Stimulated activated CD8-positive, alpha-beta memory T cell treated with anti-CD3 and anti-CD28 coated beads, Interleukin-2, amount 100 ng/mL, for 48 hours (primary cell): ENCODE data around the gene TRIP11.

Experiments
- DNase-seq, 2 donors: peaks; one replicate each; pipeline ENCODE4 v3.0.0-alpha.2; 2020; ENCODE audit warnings: low read depth in 2 of 2

TRIP11 gene

DNA sequence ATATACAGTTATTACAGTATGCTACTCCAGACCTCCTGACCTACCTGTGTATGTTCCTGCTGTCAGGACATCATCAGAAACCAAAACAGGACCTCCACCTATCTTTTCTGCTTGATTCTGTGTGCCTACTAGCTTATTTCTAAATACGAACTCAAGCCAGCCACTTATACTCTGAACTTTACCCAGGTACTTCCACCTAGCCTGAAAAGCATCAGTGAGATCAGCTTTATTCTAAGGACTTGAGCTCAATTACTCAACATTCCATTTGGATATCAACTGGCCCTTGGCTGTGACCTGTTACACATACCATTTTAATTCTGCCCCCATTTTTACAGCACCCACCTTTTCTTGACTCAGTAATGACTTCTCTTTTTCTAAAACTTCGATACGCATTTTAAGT is 29.2 kb downstream of the TRIP11 start:
- no peak for DNase-seq

DNA sequence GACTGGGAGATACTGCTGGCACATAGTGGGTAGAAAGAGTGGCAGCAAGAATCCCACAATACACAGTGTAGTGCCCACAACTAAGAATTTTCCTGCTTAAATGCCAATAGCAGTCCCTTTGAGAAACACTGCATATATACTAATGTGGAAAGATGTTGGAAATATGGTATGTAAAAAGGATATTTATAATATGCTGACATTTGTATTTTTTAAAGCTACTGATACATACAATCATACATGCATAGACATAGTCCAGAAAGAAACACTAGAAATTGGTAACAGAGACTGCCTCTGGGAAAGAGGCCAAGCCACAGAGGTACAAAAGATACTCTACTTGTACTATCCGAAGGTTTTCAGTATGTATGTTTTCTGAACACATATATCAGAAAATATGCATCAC is 30.3 kb downstream of the TRIP11 start:
- no peak for DNase-seq

DNA sequence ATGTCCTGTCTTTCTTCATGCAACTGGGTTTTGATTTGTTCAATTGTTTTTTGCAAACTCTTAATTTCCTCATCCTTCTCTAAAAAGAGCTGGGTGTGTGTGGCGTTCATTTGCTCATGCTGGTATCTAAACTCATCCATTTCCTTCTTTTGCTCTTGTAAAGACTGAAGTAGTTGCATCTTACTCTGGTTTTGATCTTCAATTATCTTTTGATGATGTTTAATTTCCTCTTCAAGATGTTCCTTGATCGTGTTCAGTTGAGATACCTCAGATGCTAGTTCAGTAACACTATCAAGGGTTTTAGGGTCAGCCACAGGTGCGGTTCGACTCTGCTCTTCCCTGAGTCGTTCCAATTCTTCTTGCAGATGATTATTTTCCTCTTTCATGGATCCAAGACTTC is 34.8 kb downstream of the TRIP11 start:
- no peak for DNase-seq

DNA sequence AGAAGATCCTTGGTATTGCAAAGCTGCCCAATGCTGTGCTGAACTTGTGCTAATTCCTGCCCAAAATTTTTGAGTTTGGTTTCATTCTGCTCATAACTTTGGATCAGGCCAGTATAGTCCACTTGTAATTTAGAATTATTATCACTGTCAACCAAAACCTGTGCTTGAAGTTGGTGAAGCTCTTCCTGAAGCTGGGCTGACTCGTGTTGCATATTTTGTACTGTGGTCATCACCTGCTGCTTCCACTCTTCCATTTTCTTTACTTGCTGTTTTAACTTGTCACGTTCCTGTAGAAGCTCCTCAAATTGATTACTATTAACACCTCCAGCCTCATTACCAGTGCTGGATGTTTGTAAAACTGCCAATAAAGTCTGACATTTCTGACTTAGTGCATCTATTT is 35.8 kb downstream of the TRIP11 start:
- DNase-seq: no peak

DNA sequence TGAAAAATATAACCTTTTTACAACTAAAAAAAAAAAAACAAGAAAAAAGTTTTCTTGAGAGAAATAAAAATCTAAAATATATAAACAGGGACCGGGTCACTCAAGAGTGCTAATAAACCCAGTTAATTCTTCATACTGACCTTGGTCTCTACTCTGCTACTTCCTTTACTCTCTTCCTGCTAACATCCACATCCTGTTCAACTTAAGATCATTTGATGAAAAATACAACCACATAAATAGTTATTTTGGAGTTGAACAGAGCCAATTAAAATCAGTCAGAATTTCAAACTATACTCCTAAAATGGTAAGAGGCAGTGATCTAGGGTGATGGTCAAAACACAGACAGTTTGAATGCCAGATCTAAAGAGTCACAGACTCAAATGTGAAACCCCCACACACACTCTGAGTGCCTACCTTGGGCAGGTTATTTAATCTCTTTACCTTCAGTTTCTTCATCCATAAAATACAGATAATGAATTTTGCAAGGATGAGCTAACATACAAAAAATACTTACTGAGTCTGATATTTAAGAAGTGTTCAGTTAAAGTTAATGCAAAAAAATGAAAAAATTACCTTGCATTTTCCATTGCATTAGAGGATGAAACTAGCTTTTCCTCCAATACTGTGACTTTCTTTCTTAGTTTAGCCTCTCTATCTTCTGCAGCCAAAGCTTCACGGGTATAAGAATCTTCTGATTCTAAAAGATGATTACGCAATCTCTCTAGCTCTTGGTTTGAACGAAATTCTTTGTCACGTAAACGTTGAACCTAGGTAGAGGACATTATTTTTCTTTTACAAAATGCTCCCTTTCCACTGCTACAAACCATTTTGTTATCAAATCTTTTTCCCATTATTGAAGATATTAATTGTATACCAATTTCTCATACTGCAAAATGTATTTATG is 40.9 kb downstream of the TRIP11 start:
- no peak for DNase-seq

DNA sequence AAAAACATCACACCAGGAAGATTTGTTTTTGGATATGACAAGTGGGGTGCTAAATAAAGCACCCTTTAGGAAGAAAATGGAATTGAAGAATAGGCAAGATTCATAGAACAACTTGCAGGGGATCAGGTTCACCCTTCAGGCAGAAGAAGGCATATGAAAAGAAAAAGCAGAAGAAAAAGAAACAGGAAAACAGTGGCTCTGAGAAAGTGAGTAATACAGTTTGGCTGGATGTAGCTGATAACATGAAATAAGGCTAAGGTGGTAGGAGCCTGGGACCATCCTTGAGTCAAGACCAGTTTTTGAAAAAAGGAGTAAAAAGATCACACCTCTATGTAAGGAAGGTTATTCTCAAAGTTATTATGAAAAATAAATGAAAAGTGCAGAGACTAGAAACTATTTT is 42.4 kb downstream of the TRIP11 start:
- DNase-seq: no peak

DNA sequence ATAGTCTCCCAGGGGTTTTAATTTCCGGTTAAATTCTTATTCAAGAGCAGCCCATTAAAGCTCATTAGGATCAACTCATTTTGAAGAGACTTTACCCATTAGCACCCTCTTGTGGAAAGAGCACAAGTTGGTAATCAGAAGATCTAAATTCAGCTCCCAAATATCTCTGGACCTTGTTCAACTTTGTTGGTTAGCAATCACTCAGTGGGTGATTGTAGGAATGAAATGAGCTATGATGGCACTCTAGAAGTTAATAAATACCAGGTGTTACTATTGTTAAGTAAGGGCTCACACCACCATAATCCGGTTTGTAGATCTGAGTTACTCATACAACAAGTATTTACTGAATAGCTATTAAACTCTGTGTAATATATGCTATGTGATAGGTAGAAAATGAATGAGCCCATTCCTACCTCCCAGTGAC is 42.9 kb downstream of the TRIP11 start:
- no peak for DNase-seq

DNA sequence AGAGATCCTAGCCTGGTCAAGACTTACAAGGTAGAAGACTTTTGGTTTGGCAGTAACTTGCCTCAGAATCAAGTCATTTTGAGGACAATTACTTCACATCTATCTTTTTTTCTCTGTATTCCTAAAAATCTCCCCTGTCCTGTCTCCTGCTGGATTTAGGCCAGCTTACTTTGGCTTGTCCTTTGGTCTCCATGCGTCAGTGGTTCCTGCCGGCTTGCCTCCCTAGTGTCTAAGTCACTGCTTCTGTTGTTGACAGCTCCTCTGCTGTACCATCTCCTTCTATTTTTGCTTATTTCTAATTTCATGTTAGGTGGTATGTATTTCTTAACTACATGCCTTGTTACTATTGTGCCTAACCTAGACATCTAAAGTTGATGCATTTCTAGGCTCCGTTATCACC is 52.7 kb downstream of the TRIP11 start:
- no peak for DNase-seq

DNA sequence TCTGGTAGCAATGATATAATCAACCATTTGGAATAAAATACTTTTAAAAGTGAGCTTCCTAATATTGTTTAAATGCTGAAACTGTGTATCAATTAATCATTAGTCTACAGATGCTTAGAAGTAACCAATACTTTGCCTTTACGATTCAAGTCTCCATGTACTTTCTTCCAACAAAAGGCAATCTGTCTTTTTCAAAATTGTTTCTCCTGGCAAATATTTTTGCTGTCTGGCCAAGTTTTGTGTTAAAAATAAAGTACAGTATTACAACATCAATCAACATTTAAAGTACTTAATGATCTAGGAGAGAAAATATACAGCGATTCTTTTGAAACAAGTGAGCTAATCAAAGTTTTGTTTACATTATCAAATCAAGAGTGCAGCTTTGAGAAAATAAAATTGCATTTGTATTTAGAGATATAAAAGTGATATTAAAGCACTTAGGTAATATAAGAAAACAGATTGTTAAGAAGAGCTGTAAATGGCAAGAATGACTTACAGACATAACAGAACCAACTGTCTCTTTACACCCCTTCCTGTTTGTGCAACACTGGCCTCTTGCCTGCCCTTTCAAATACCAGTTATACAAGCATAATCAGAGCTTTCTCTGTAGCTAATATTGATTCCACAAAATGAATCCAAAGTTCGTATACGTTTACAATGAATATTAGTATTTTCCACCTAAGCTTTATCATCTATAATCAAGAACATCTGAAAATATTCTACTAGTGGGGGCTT is 54.2 kb downstream of the TRIP11 start:
- no peak for DNase-seq

DNA sequence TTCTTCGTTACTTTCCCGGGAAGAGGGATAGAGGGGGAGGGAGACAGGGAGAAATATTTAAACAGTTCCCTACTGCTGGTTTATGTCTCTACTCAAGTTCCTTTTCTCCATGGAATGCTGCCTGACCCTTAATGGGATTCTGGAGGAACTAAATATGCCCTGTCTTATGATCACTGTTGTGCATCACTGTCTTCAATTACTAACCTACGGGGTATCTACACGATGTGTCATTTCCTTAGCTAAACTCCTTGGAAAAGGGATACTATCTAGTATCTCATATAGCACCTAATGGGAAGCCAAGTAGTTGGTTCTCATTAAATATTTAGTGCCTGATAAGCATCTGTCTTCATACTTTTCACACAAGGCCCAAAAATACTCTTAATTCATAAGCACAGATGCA is 54.9 kb downstream of the TRIP11 start:
- no peak for DNase-seq

DNA sequence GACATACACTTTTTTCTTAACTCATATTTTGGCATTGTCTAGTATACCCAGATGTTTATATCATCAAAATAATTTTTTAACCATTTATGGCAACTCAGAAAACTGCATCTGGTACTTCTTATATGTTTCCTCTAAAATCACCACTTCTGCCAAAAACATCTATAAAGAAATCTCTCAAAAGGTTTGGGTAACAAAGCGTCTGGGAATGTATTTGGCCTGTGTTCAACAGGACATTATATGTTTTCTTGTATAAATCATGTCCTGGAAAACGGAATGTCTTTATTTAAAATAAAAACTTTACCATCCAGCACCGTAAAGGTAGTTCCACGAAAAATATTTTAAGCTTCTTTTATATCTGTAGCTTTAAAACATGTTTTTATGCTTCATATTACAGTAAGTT is 56.3 kb downstream of the TRIP11 start:
- DNase-seq: no peak

DNA sequence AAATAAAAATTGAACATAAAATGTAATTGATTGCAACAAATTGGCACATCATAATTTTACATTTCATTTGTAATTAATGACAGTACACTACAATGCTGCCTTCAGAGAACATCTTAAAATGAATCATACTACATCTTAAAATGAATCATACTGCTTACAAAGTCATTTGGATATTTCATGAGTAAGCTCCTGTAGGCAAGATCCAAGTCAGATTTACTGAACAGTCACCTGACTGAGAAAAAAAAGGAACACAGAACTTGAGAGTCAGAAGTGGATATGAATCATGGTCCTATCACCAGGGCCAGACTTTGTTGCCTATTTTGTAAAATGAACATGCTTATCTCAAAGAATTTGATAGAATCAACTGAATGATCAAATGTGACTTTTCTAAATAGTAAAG is 59.7 kb downstream of the TRIP11 start:
- no peak for DNase-seq

DNA sequence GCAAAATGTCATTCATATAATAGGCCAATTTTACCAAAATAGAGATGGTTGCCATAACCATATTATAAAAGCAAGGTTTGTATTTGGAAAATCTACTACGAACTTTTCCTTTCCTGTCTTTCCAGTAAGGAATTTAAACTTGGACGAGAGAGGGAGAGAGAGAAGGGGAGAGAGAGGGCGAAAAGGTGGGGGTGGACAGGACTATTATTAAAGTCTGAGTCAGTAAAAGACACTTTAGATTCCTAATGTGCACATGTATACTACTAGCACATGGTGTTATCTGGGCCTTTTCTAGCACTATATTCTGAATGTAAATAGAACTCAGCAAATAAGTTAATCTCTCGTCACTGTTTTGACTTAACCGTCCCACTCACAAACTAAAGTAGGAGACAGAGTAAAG is 62.0 kb downstream of the TRIP11 start:
- DNase-seq: no peak

DNA sequence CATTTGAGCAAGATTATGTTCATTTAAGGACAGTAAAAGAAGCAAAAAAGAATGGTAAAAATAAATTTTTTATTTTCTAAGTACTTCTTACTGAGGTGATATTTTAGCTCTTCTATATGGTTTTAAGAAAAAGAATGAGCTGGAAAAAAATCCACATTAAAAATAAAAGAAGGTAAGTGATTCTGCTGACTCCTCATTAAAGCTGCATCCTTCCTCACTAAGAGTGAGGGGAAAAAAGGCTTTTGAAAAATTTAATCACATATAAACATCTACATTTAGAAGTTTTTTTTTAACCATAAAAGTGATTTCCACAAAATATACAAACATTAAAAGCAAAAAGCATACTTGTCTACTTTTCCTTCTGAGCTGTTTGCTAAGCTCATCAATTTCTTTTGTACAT is 64.1 kb downstream of the TRIP11 start:
- no peak for DNase-seq

DNA sequence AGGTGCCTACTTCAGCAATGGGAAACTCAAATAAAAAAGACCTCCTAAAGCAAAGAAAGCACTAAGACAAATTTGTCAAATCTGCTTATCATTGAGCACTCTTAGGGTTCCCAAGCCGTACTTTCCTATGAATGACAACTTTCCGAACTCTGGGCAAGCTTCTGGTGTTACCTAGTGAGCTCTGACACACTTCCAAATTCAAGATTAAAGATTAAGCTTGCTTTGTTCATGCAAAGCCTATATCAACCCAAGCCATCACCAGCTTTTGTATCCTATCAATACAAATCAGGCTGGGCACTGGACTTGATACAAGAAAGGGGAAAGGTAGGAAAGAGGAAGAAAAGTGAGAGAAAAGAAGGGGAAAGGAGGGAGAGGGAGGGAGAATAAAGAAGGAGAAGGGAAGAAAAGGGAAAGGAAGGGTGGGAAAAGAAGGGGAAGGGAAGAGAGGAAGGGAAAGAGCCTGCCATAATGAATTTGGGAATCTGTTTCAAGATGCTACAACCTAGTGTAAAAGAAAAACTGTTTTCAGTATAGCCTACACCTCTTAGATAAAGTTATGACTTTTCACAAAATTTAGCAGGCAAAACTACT is 68.6 kb downstream of the TRIP11 start:
- no peak for DNase-seq

DNA sequence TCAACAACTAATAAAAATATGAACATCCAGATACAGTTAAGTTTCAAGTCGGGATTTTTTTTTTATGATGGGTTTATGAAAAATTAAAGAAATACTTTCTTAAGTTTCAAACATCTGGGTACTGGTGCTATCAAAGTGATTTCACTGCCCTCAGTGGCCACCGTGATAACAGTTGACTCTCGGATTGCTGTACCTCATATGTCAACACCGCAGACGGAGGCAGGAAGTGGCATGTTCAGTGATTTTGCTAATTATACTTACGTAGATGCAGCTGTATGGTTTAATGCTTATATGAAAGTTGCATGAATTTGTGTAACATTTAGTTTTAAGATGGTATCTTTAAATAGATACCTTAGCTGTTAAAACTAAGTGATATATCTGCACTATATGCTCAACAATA is 71.6 kb downstream of the TRIP11 start:
- DNase-seq: no peak

DNA sequence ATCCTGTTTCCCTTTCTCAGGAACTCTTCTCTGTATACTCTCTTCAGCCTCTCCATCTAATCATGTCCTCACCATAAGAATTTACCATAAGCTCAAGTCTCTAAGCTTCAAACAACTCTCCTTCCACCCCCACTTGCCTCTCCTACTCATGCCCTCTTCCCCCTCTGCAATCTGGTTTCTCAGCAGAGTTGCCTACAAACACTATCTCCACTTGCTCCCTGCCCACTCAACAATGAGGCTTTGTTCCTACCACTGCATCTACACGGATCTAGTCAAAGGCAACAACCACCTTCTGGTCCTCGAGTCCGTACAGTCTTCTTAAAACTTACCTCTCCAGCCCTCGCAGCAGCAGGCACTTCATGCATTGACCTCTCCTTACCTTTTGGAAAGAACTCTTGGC is 75.1 kb downstream of the TRIP11 start:
- no peak for DNase-seq

DNA sequence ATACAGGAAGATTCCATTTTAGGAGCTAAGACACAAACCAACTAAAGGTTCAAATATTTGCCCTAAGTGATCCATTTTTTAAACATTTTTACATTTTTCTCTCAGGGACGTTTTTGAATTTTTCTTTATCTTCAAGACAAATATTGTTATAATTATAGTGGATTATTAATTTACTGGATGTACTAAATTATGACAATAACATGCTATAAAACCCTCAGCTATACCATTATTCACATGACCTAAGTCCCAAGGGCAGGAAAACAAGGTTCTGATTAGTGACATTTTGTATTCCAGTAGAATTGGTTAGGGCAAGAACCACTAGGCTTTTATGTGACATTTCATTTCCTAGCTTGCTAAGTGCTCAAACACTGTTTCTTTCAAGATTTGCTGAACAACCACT is 75.8 kb downstream of the TRIP11 start:
- DNase-seq: no peak

DNA sequence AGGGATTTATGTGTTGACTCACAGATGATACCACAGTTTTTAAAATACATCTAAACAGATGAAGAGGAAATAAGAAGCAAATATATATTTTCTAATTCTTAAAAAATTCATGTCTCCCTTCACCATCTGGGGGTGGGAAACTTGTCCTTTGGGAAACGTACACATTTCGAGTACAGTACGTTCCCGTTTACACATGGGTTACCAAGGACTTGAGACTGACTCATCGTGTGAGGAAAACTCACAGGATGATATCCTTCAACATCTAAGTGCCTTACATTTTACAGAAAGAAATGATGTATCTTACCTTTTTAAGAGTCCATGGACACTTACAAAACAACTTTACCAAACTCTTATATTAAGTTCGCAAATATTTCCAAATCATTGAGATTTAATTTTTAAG is 76.4 kb downstream of the TRIP11 start:
- DNase-seq: no peak

DNA sequence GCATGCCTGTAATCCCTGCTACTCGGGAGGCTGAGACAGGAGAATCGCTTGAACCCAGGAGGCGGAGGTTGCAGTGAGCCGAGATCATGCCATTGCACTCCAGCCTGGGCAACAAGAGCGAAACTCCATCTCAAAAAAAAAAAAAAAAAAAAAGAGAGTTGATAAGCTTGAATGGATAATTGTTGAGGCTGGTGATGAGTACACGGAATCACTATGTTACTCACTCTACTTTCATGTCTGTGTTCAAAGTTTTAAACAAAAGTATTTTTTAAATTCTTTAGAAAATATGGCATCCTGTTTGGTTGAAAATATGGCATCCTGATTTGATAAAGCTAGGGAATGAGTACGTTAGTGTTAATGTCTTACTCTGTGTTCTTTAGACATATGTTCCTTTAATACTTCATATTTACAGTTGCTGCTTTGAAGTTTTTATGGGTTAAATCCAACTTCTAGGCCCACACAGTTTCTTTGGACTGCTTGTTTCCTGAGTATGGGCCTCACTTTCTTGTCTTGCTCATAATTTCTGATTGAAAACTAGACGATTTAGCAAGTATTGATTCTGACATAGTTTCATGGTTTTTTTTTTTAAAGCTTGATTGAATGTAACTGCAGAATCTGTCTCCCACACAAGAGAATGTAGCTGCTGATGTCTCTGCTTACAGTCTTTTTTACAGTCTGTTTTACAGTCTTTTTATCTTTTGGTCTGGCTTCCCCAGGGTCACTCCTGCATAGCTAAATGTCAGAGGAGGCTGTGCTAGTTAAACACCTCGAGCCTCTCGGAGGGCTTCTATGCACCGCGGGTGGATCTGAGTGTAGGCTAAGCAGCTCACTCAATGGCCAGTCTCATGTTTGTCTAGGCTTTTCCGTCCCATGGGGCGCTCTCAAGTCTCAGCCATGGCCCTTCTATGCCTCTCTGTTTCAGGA is 78.3 kb downstream of the TRIP11 start:
- no peak for DNase-seq

DNA sequence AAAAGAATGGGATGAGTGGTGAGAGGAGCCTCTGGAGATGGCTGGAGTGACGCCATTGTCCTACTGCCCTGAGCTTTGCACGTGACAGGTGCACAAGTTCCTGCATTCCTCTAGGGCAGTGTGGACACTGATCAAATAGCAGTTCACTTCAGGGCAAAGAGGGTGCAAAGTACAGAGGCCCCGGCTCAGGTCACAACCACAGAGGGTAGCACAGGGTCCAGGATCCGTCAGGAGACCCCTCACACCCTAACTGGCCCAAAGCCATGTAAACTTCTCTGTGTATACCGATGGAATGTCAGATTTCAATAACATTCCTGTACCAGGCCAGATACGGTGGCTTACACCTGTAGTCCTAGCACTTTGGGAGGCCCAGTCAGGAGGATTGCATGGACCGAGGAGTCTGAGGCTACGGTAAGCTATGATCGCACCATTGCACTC is 82.0 kb downstream of the TRIP11 start:
- DNase-seq: no peak

DNA sequence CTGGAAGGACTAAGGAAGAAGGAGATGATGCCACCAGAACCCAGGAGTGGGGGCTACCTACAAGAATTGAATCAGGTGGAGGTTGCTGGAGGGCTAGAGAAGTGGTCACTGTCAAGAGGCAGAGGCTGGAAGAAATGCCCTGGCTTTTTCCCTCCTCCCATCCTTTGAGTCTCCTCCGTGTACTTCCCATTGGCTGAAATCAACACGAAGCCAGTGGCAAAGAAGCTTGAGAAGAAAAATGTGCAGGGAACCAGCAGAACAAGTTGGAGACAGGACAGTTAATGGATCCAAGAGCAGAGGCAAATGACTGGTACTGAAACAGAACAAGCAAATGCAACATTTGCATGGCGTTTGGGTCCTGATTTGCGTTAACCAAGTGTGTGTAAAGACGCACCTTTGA is 83.2 kb downstream of the TRIP11 start:
- DNase-seq: no peak
